ENCODE data around the gene SYNCRIP.

DNA sequence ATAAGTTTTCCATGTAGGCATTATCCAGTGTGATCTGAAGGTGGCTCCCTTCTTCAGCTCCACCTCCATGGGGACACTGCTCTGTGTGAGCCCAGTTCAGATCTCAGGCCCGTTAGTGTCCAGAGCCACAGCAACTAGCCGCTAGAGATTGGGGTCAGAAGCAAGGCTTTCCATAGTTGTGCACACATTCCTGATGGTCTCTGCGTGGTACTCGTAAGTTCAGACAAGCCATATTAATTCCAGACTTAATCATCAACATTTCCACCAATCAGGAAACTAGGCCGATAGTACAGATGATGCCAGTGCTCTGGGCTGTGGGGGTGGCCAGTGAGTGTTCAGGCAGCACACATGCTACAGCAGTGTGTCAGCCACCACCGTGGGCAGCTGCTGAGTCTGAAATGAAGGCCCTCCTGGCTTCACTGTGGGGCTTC lies 17.5 kb upstream of the SYNCRIP start:
- TF ChIP-seq, protein P1, sequence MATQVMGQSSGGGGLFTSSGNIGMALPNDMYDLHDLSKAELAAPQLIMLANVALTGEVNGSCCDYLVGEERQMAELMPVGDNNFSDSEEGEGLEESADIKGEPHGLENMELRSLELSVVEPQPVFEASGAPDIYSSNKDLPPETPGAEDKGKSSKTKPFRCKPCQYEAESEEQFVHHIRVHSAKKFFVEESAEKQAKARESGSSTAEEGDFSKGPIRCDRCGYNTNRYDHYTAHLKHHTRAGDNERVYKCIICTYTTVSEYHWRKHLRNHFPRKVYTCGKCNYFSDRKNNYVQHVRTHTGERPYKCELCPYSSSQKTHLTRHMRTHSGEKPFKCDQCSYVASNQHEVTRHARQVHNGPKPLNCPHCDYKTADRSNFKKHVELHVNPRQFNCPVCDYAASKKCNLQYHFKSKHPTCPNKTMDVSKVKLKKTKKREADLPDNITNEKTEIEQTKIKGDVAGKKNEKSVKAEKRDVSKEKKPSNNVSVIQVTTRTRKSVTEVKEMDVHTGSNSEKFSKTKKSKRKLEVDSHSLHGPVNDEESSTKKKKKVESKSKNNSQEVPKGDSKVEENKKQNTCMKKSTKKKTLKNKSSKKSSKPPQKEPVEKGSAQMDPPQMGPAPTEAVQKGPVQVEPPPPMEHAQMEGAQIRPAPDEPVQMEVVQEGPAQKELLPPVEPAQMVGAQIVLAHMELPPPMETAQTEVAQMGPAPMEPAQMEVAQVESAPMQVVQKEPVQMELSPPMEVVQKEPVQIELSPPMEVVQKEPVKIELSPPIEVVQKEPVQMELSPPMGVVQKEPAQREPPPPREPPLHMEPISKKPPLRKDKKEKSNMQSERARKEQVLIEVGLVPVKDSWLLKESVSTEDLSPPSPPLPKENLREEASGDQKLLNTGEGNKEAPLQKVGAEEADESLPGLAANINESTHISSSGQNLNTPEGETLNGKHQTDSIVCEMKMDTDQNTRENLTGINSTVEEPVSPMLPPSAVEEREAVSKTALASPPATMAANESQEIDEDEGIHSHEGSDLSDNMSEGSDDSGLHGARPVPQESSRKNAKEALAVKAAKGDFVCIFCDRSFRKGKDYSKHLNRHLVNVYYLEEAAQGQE (IDR thresholded peaks at IDR 0.05; ENCODE audit: borderline replicate concordance): no peak
- TF ChIP-seq, protein P2, sequence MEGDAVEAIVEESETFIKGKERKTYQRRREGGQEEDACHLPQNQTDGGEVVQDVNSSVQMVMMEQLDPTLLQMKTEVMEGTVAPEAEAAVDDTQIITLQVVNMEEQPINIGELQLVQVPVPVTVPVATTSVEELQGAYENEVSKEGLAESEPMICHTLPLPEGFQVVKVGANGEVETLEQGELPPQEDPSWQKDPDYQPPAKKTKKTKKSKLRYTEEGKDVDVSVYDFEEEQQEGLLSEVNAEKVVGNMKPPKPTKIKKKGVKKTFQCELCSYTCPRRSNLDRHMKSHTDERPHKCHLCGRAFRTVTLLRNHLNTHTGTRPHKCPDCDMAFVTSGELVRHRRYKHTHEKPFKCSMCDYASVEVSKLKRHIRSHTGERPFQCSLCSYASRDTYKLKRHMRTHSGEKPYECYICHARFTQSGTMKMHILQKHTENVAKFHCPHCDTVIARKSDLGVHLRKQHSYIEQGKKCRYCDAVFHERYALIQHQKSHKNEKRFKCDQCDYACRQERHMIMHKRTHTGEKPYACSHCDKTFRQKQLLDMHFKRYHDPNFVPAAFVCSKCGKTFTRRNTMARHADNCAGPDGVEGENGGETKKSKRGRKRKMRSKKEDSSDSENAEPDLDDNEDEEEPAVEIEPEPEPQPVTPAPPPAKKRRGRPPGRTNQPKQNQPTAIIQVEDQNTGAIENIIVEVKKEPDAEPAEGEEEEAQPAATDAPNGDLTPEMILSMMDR (IDR thresholded peaks at IDR 0.05; ENCODE audit: poor library complexity, severe bottlenecking): no peak
- no peak for TF ChIP-seq TAF1 (IDR thresholded peaks at IDR 0.05; ENCODE audit: low read depth)
- TF ChIP-seq EZH2 (IDR thresholded peaks at IDR 0.05; ENCODE audit: borderline replicate concordance, insufficient read depth, low read length, poor library complexity, severe bottlenecking): no peak

Measured in neural cell (in vitro differentiated cells).